ENCODE results near the gene GTF3A.

- TF ChIP-seq CTCF (IDR thresholded peaks at IDR 0.05) (peak in 1 of 7 experiments; percentile 24), POLR2A (IDR thresholded peaks at IDR 0.05) (peak in 1 of 3 donors; percentile 16)
Observed at GRCh38 chr13:27450921-27451471, 26.6 kb downstream of the GTF3A start.

All from body of pancreas (tissue), 4 donors.